RWPE1 (cell line): ENCODE measurements around the gene ICAM2.

Source experiments
- CTCF ChIA-PET: fragments of 350-600 bp; sonication (Branson Sonifier 250); formaldehyde crosslinking; extraction: SDS; loops from one replicate; lab custom pipeline; 2021; lab: Yijun Ruan, JAX
- POLR2A ChIA-PET: fragments of 400-600 bp; formaldehyde crosslinking; extraction: SDS; loops from one replicate; lab custom pipeline; 2020; ENCODE audit warnings: antibody characterized with exemption; ENCODE audit not compliant: low non-redundant PET; lab: Yijun Ruan, JAX
- DNase-seq: peaks from one replicate; pipeline ENCODE4 v3.0.0; 2012; ENCODE audit warnings: low spot score
- H3K27ac ChIP-seq: fragments of 450-650 bp; 2 replicates; pipeline ENCODE4 v1.5.1; 2017
- TF ChIP-seq, protein P1 (sequence below): fragments of 450-650 bp; conservative IDR thresholded peaks from 2 replicates; pipeline ENCODE4 v1.5.1; 2017; ENCODE audit warnings: low read depth, mild to moderate bottlenecking

ICAM2 gene

GRCh38 chr17:64004218-64004770 lies 16.1 kb downstream of the ICAM2 start:
- POLR2A ChIA-PET: no interaction called here

GRCh38 chr17:64003526-64004121 lies 16.8 kb downstream of the ICAM2 start:
- TF ChIP-seq, protein P1, sequence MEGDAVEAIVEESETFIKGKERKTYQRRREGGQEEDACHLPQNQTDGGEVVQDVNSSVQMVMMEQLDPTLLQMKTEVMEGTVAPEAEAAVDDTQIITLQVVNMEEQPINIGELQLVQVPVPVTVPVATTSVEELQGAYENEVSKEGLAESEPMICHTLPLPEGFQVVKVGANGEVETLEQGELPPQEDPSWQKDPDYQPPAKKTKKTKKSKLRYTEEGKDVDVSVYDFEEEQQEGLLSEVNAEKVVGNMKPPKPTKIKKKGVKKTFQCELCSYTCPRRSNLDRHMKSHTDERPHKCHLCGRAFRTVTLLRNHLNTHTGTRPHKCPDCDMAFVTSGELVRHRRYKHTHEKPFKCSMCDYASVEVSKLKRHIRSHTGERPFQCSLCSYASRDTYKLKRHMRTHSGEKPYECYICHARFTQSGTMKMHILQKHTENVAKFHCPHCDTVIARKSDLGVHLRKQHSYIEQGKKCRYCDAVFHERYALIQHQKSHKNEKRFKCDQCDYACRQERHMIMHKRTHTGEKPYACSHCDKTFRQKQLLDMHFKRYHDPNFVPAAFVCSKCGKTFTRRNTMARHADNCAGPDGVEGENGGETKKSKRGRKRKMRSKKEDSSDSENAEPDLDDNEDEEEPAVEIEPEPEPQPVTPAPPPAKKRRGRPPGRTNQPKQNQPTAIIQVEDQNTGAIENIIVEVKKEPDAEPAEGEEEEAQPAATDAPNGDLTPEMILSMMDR: no peak
- CTCF ChIA-PET: no interaction called here

More at GRCh38 chr17:64004218-64004770, 16.1 kb downstream of the ICAM2 start:
- H3K27ac ChIP-seq: no peak overlapping the region
- no peak for DNase-seq
- CTCF ChIA-PET: no interaction called here
- TF ChIP-seq, protein P1: no peak

GRCh38 chr17:64002658-64003525 lies 17.5 kb downstream of the ICAM2 start:
- ChIA-PET CTCF (interaction anchor here (1.0 kb wide), 1 partner anchor 137 kb away, joined by 4 read pairs; no protein-coding TSS in a partner anchor), POLR2A (no interaction called here)
- no peak overlapping the region for H3K27ac ChIP-seq
- DNase-seq: no peak
- TF ChIP-seq, protein P1: no peak

More at GRCh38 chr17:64003526-64004121, 16.8 kb downstream of the ICAM2 start:
- H3K27ac ChIP-seq: no peak overlapping the region
- POLR2A ChIA-PET: no interaction called here
- DNase-seq: no peak

DNA sequence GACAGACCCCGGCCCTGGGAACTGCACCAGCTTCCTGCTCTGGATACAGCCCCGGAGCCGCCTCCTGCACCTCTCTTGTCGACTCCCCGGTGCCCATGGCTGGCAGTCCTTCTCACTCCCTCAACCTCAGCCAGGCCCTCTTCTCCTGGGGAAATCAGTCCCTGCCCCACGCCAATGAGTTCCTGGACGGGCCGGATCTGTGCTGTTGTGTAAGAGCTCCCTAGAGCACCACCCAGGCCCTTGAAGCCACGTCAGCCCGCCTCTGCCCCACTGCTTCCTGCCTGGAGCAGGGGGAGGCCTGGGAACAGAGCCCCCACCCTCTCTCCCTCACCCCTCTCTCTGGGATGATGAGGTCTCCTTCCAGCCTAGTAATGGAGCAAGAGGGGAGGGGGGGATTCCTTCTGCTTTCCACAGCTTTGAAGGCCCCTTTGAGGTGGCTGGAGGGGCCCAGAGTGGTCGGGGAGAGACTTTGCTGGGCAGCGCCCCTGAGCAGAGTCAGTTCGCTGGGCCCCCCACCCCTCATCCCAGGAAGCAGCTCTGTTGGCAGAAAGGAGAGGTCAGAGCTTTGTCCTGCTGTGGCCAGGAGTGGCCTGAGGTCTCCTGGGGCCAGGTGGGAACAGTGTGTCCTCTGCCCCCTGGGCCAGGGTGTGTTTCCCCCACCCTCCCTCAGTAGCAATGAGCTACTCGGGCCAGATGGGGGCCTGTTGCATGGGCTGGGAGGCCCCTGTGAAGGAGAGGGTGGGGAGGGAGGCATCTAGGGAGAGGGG lies 18.5 kb downstream of the ICAM2 start:
- TF ChIP-seq, protein P1: no peak
- POLR2A ChIA-PET: no interaction called here
- H3K27ac ChIP-seq: no peak overlapping the region
- no peak for DNase-seq
- CTCF ChIA-PET: interaction anchor here (0.7 to 1.0 kb wide), 2 partner anchors 49 to 136 kb away, joined by 4 read pairs; no protein-coding TSS in a partner anchor

GRCh38 chr17:64001091-64001579 lies 19.3 kb downstream of the ICAM2 start:
- H3K27ac ChIP-seq: no peak overlapping the region
- ChIA-PET CTCF (interaction anchor here (0.7 kb wide), 1 partner anchor 48 kb away, joined by 4 read pairs; no protein-coding TSS in a partner anchor), POLR2A (interaction anchor here (0.6 kb wide), 1 partner anchor 428 kb away, joined by 3 read pairs; no protein-coding TSS in a partner anchor)
- no peak for DNase-seq
- TF ChIP-seq, protein P1: no peak
